A549 (cell line): ENCODE data around the gene RAP2B.
"Not testable (repeated sequence)": the region's sequence is repeated elsewhere in the genome, so short reads cannot be mapped to it uniquely, and the experiment has no call there.

Experiments
- CEBPB ChIP-seq, 2 experiments: fragments of >200 bp in 1 of 2; sonication (Bioruptor Twin) in 1 of 2; formaldehyde crosslinking in 1 of 2; IDR thresholded peaks; 2 replicates each; pipeline ENCODE4 v1.6.1; 2012 to 2016
- CHD4 ChIP-seq: fragments of 200-600 bp; sonication (generic); IDR thresholded peaks from 2 replicates; pipeline ENCODE4 v1.6.1; 2016; ENCODE audit warnings: antibody characterized with exemption, mild to moderate bottlenecking, borderline replicate concordance
- EP300 ChIP-seq, 2 experiments: fragments of >200 bp; sonication (Bioruptor Twin); formaldehyde crosslinking; IDR thresholded peaks; 2 replicates in 1 of 2; 3 replicates in 1 of 2; pipeline ENCODE4 v1.6.1; 2016 to 2017
- ESRRA ChIP-seq: fragments of 150-350 bp; IDR thresholded peaks from 2 replicates; pipeline ENCODE4 v1.6.1; 2014; ENCODE audit warnings: mild to moderate bottlenecking, low read length, borderline replicate concordance
- JUN ChIP-seq, 2 experiments: fragments of >200 bp; sonication (Bioruptor Twin); formaldehyde crosslinking; IDR thresholded peaks; 2 replicates in 1 of 2; 3 replicates in 1 of 2; pipeline ENCODE4 v1.6.1; 2016 to 2017
- KDM1A ChIP-seq: fragments of 200-600 bp; sonication (generic); IDR thresholded peaks from 2 replicates; pipeline ENCODE4 v1.6.1; 2016; ENCODE audit warnings: low read depth, mild to moderate bottlenecking
- POLR2A ChIP-seq: IDR thresholded peaks from 2 replicates; pipeline ENCODE4 v1.6.1; 2012; ENCODE audit warnings: mild to moderate bottlenecking, low read length
- POLR2AphosphoS2 ChIP-seq: conservative IDR thresholded peaks from 2 replicates; pipeline ENCODE4 v1.6.1; 2012; ENCODE audit warnings: low read length, improper control_type of control experiment, inconsistent platforms
- RFX5 ChIP-seq: fragments of 450-650 bp; IDR thresholded peaks from 2 replicates; pipeline ENCODE4 v1.7.1; 2014; ENCODE audit warnings: antibody characterized with exemption, mild to moderate bottlenecking, moderate library complexity
- SMC3 ChIP-seq: fragments of >200 bp; sonication (Bioruptor Twin); formaldehyde crosslinking; IDR thresholded peaks from 3 replicates; pipeline ENCODE4 v1.6.1; 2018; ENCODE audit warnings: inconsistent platforms
- SREBF2 ChIP-seq: fragments of 450-650 bp; IDR thresholded peaks from 2 replicates; pipeline ENCODE4 v1.6.1; 2014; ENCODE audit warnings: mild to moderate bottlenecking, moderate library complexity
- TF ChIP-seq, protein P1 (sequence below): fragments of >200 bp; sonication (Bioruptor Twin); formaldehyde crosslinking; IDR thresholded peaks from 3 replicates; pipeline ENCODE4 v1.5.1; 2016
- TF ChIP-seq, protein P2 (sequence below): fragments of 200-600 bp; sonication (generic); IDR thresholded peaks from 2 replicates; pipeline ENCODE4 v1.6.1; 2016; ENCODE audit warnings: antibody characterized with exemption, mild to moderate bottlenecking, moderate library complexity
- TF ChIP-seq, protein P3 (sequence below): fragments of 450-650 bp; IDR thresholded peaks from 2 replicates; pipeline ENCODE4 v1.6.1; 2014; ENCODE audit warnings: antibody characterized with exemption

DNA sequence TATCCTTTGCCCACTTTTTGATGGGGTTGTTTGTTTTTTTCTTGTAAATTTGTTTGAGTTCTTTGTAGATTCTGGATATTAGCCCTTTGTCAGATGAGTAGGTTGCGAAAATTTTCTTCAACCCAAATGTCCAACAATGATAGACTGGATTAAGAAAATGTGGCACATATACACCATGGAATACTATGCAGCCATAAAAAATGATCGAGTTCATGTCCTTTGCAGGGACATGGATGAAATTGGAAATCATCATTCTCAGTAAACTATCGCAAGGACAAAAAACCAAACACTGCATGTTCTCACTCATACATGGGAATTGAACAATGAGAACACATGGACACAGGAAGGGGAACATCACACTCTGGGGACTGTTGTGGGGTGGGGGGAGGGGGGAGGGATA is 47.8 kb upstream of the RAP2B start:
- not testable (repeated sequence) for TF ChIP-seq SREBF2; CHD4; KDM1A; POLR2A; SMC3; JUN (IDR thresholded peaks at IDR 0.05); POLR2AphosphoS2; RFX5; CEBPB (IDR thresholded peaks at IDR 0.05); ESRRA; EP300 (IDR thresholded peaks at IDR 0.05)
- TF ChIP-seq, protein P1, sequence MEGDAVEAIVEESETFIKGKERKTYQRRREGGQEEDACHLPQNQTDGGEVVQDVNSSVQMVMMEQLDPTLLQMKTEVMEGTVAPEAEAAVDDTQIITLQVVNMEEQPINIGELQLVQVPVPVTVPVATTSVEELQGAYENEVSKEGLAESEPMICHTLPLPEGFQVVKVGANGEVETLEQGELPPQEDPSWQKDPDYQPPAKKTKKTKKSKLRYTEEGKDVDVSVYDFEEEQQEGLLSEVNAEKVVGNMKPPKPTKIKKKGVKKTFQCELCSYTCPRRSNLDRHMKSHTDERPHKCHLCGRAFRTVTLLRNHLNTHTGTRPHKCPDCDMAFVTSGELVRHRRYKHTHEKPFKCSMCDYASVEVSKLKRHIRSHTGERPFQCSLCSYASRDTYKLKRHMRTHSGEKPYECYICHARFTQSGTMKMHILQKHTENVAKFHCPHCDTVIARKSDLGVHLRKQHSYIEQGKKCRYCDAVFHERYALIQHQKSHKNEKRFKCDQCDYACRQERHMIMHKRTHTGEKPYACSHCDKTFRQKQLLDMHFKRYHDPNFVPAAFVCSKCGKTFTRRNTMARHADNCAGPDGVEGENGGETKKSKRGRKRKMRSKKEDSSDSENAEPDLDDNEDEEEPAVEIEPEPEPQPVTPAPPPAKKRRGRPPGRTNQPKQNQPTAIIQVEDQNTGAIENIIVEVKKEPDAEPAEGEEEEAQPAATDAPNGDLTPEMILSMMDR, result not testable (repeated sequence)
- TF ChIP-seq, protein P2, sequence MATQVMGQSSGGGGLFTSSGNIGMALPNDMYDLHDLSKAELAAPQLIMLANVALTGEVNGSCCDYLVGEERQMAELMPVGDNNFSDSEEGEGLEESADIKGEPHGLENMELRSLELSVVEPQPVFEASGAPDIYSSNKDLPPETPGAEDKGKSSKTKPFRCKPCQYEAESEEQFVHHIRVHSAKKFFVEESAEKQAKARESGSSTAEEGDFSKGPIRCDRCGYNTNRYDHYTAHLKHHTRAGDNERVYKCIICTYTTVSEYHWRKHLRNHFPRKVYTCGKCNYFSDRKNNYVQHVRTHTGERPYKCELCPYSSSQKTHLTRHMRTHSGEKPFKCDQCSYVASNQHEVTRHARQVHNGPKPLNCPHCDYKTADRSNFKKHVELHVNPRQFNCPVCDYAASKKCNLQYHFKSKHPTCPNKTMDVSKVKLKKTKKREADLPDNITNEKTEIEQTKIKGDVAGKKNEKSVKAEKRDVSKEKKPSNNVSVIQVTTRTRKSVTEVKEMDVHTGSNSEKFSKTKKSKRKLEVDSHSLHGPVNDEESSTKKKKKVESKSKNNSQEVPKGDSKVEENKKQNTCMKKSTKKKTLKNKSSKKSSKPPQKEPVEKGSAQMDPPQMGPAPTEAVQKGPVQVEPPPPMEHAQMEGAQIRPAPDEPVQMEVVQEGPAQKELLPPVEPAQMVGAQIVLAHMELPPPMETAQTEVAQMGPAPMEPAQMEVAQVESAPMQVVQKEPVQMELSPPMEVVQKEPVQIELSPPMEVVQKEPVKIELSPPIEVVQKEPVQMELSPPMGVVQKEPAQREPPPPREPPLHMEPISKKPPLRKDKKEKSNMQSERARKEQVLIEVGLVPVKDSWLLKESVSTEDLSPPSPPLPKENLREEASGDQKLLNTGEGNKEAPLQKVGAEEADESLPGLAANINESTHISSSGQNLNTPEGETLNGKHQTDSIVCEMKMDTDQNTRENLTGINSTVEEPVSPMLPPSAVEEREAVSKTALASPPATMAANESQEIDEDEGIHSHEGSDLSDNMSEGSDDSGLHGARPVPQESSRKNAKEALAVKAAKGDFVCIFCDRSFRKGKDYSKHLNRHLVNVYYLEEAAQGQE, result not testable (repeated sequence)
- TF ChIP-seq, protein P3, sequence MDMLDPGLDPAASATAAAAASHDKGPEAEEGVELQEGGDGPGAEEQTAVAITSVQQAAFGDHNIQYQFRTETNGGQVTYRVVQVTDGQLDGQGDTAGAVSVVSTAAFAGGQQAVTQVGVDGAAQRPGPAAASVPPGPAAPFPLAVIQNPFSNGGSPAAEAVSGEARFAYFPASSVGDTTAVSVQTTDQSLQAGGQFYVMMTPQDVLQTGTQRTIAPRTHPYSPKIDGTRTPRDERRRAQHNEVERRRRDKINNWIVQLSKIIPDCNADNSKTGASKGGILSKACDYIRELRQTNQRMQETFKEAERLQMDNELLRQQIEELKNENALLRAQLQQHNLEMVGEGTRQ, result not testable (repeated sequence)
